ENCODE data around the gene PPP1R9B. TPM values are rescaled to one million over a fixed set of nuclear protein-coding genes. Genes with fewer than 3 reads are reported as not detected.

PPP1R9B gene
- total and polyA plus RNA-seq, 4 donors, result 0.90 to 26.1 (median 7.1) TPM

- Histone ChIP-seq H3K27me3 (ENCODE audit: control insufficient read depth in 4 of 4, insufficient read depth in 4 of 4, low read length in 3 of 4) (no peaks in the 10 kb centered on the region), H3K9ac (ENCODE audit: low read depth in 1 of 2, low read length in 2 of 2) (no peak overlapping the region), H3K4me3 (ENCODE audit: low read depth in 1 of 3, low read length in 3 of 3) (no peak overlapping the region), H3K36me3 (ENCODE audit: control insufficient read depth in 4 of 4, insufficient read depth in 3 of 4, low read depth in 1 of 4, low read length in 3 of 4) (peaks cover 0 to 2% (median 0%) of the 10 kb centered on the region in 4 donors), H3K27ac (ENCODE audit: low read depth in 1 of 2, low read length in 2 of 2) (no peak overlapping the region), H3K9me3 (ENCODE audit: control insufficient read depth in 4 of 4, low read length in 3 of 4) (no peaks in the 10 kb centered on the region), H3K4me1 (ENCODE audit: control insufficient read depth in 4 of 4, insufficient read depth in 4 of 4, low read length in 3 of 4) (no peaks in the 10 kb centered on the region)
- 89% methylated on average over 8 of the region's 8 CpGs for WGBS
- TF ChIP-seq REST (IDR thresholded peaks at IDR 0.05), result no peak
- TF ChIP-seq FOXA2 (IDR thresholded peaks at IDR 0.05), result no peak
- no peak for TF ChIP-seq ZBTB33 (IDR thresholded peaks at IDR 0.05)
- TF ChIP-seq MAX (IDR thresholded peaks at IDR 0.05), result no peak
- no peak for TF ChIP-seq EGR1 (IDR thresholded peaks at IDR 0.05; ENCODE audit: low read depth in 2 of 2)
- no peak for TF ChIP-seq YY1 (IDR thresholded peaks at IDR 0.05)
- no peak for TF ChIP-seq RXRA (IDR thresholded peaks at IDR 0.05)
- TF ChIP-seq NR2F2 (IDR thresholded peaks at IDR 0.05), result no peak
- TF ChIP-seq TAF1 (conservative IDR thresholded peaks at IDR 0.05), result no peak
- no peak for DNase-seq (ENCODE audit: low spot score)
Measured at GRCh38 chr17:50190603-50191358, 40.3 kb upstream of the PPP1R9B start.

- H3K27ac ChIP-seq (ENCODE audit: low read depth in 1 of 2, low read length in 2 of 2), result no peak overlapping the region
- TF ChIP-seq ZBTB33 (IDR thresholded peaks at IDR 0.05) (no peak), SP1 (IDR thresholded peaks at IDR 0.05) (no peak), MAX (IDR thresholded peaks at IDR 0.05) (no peak), EGR1 (IDR thresholded peaks at IDR 0.05; ENCODE audit: low read depth in 2 of 2) (no peak), RXRA (IDR thresholded peaks at IDR 0.05) (no peak), FOXA2 (IDR thresholded peaks at IDR 0.05) (no peak), HNF4A (conservative IDR thresholded peaks at IDR 0.05) (no peak), REST (IDR thresholded peaks at IDR 0.05) (no peak), RAD21 (IDR thresholded peaks at IDR 0.05) (no peak), HNF4G (IDR thresholded peaks at IDR 0.05) (no peak), GABPA (IDR thresholded peaks at IDR 0.05 in 1 of 2, conservative IDR thresholded peaks at IDR 0.05 in 1 of 2) (no peak), TAF1 (conservative IDR thresholded peaks at IDR 0.05) (no peak)
Measured at GRCh38 chr17:50190293-50190602, 39.8 kb upstream of the PPP1R9B start.

More at GRCh38 chr17:50190293-50190602, 39.8 kb upstream of the PPP1R9B start:
- H3K9me3 ChIP-seq (ENCODE audit: control insufficient read depth in 4 of 4, low read length in 3 of 4), result no peaks in the 10 kb centered on the region
- H3K4me3 ChIP-seq (ENCODE audit: low read depth in 1 of 3, low read length in 3 of 3), result no peak overlapping the region
- no peaks in the 10 kb centered on the region for H3K27me3 ChIP-seq (ENCODE audit: control insufficient read depth in 4 of 4, insufficient read depth in 4 of 4, low read length in 3 of 4)
- H3K9ac ChIP-seq (ENCODE audit: low read depth in 1 of 2, low read length in 2 of 2), result no peak overlapping the region
- no peak for DNase-seq (ENCODE audit: low spot score)
- no peaks in the 10 kb centered on the region for H3K4me1 ChIP-seq (ENCODE audit: control insufficient read depth in 4 of 4, insufficient read depth in 4 of 4, low read length in 3 of 4)
- peaks cover 0 to 2% (median 0%) of the 10 kb centered on the region in 4 donors for H3K36me3 ChIP-seq (ENCODE audit: control insufficient read depth in 4 of 4, insufficient read depth in 3 of 4, low read depth in 1 of 4, low read length in 3 of 4)
- WGBS, result 93% methylated on average over 8 of the region's 8 CpGs

Measured in liver (tissue), 9 donors.